Pancreas (tissue), 10 donors: Measurements from ENCODE around the gene FAHD1. TPM values are rescaled to one million over a fixed set of nuclear protein-coding genes. Genes with fewer than 3 reads are reported as not detected.

Experiments used
- ATAC-seq, 4 donors: fragments of 200-7000 bp; cut with Tn5 transposase; one replicate each; pipeline versions ENCODE4 v1.8.0 to v1.9.1; 2020; ENCODE audit warnings: mild to moderate bottlenecking in 4 of 4, moderate library complexity in 4 of 4
- DNase-seq, 6 donors: peaks; one replicate each; pipeline ENCODE4 v3.0.0-alpha.2; 2020
- FAIRE-seq: peaks from 2 replicates; lab custom pipeline; 2012; peaks lifted over from hg19 to GRCh38; lab: Jason Lieb, UNC
- H3K27ac ChIP-seq, 4 donors: fragments of 200-600 bp; sonication (generic); 1 replicate in 3 of 4; 2 replicates in 1 of 4; pipeline versions ENCODE4 v1.5.0 to v1.8.0; 2020
- H3K27me3 ChIP-seq, 4 donors: fragments of 200-600 bp; one replicate each; pipeline ENCODE4 v1.8.0; 2021
- H3K36me3 ChIP-seq, 3 donors: fragments of 200-600 bp; sonication (generic) in 1 of 3; one replicate each; pipeline versions ENCODE4 v1.5.0 to v1.8.0; 2020 to 2021
- H3K4me1 ChIP-seq, 3 donors: fragments of 200-600 bp; one replicate each; pipeline ENCODE4 v1.8.0; 2021
- H3K4me3 ChIP-seq, 4 donors: fragments of 200-600 bp; sonication (generic) in 2 of 4; one replicate each; pipeline versions ENCODE4 v1.5.0 to v1.8.0; 2020 to 2021
- H3K9me3 ChIP-seq, 4 donors: fragments of 200-600 bp; one replicate each; pipeline ENCODE4 v1.8.0; 2021
- WGBS, 2 donors: extraction: QIAGEN DNeasy Blood & Tissue Kit; methylation state at CpG; one replicate each; pipeline ENCODE4 v1.1.7; 2013; 5-methylcytosine and 5-hydroxymethylcytosine counted together
- intact Hi-C, 3 donors: fragments of 100-400 bp; cut with DNase I; formaldehyde crosslinking; loops; one replicate each; pipeline versions ENCODE4 v1.11.1 to v1.14.2; 2022
- polyA plus RNA-seq, 2 donors: library from polyadenylated mRNA; stranded (reverse); fragments of 200-250 nt; gene quantifications; one replicate each; pipeline ENCODE4 v1.2.3, GENCODE V29; 2013
- total RNA-seq, 6 donors: library from RNA; stranded (reverse); fragmentation: NEBNext Ultra II Directional in 4 of 6; extraction: Animal tissue kit (Norgen Biotek cat#: 25700) in 4 of 6; gene quantifications; one replicate each; pipeline versions ENCODE4 v1.2.1 to v1.2.4, GENCODE V29; 2021 to 2023
- TF ChIP-seq, protein P1 (sequence below), 4 donors: fragments of 200-600 bp; sonication (generic) in 3 of 4; IDR thresholded peaks; one replicate each; pipeline versions ENCODE4 v1.5.0 to v1.8.0; 2021; ENCODE audit warnings: antibody characterized with exemption in 4 of 4
- donor health status: healthy with polysubstance abuse.
- donor health status: DM: no; HTN: no; CAD: no; lungs with moderate emphysema.
- donor health status: DM: no; HTN: no; CAD: no.
- donor health status: control.
- donor health status: control.
- donor health status: Bipolar disorder and iron deficiency.
- donor health status: DM: yes; HTN: yes; CAD: no.
- donor health status: DM: no; HTN: no; CAD: no.
- donor health status: DM: no; HTN: no; CAD: no.
- donor health status: DM: yes; HTN: yes; CAD: no.

FAHD1 gene
- total and polyA plus RNA-seq, 8 donors: 5.1 to 14.4 (median 12.2) TPM

DNA sequence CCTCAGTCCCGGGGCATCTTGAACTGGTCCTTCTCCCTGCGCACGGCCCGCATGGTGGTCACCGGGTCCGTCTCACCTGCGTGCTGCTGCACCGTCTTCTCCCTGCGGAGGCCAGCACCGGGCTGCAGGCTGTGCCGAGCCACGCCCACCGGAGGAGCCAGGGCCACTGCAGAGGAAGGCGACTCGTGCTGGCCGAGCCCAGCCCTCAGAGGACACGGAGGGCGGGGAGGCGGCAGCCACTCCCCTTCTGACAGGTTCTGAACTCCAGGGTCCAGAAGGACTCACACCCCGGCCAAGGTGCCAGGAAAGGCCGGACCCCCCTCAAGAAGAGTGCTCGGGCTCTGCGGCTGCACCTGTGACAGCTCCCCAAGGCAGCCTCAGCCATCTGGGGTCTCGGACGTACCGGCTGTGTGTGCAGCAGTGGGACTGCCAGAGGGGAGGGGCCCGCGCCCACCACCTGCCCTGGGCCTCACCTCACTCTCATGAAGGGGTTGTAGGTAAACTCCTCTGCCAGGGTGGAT lies 17.7 kb upstream of the FAHD1 start:
- no peaks in the 10 kb centered on the region for H3K4me1 ChIP-seq
- ATAC-seq (no peak), DNase-seq (peak in 1 of 6 donors; percentile 60), FAIRE-seq (no peak)
- peaks cover 0 to 22% (median 16%) of the 10 kb centered on the region in 3 donors for H3K36me3 ChIP-seq
- H3K27ac ChIP-seq: no peak overlapping the region
- no peaks in the 10 kb centered on the region for H3K27me3 ChIP-seq
- no peak overlapping the region for H3K4me3 ChIP-seq
- TF ChIP-seq, protein P1, sequence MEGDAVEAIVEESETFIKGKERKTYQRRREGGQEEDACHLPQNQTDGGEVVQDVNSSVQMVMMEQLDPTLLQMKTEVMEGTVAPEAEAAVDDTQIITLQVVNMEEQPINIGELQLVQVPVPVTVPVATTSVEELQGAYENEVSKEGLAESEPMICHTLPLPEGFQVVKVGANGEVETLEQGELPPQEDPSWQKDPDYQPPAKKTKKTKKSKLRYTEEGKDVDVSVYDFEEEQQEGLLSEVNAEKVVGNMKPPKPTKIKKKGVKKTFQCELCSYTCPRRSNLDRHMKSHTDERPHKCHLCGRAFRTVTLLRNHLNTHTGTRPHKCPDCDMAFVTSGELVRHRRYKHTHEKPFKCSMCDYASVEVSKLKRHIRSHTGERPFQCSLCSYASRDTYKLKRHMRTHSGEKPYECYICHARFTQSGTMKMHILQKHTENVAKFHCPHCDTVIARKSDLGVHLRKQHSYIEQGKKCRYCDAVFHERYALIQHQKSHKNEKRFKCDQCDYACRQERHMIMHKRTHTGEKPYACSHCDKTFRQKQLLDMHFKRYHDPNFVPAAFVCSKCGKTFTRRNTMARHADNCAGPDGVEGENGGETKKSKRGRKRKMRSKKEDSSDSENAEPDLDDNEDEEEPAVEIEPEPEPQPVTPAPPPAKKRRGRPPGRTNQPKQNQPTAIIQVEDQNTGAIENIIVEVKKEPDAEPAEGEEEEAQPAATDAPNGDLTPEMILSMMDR (IDR thresholded peaks at IDR 0.05): no peak
- intact Hi-C loops: no loop called here
- WGBS, 2 donors: 81 to 83% methylated on average over 25 to 28 of the region's 28 CpGs
- H3K9me3 ChIP-seq: no peaks in the 10 kb centered on the region

- Histone ChIP-seq H3K4me3 (no peak overlapping the region), H3K27me3 (no peaks in the 10 kb centered on the region), H3K27ac (no peak overlapping the region), H3K4me1 (no peaks in the 10 kb centered on the region), H3K36me3 (peaks cover 0 to 22% (median 16%) of the 10 kb centered on the region in 3 donors), H3K9me3 (no peaks in the 10 kb centered on the region)
- DNase-seq (peak in 1 of 6 donors; percentile 35), FAIRE-seq (no peak), ATAC-seq (no peak)
- intact Hi-C loops: no loop called here
- 94 to 95% methylated on average over 16 of the region's 16 CpGs for WGBS, 2 donors
- TF ChIP-seq, protein P1 (IDR thresholded peaks at IDR 0.05): no peak
These were observed 16.9 kb upstream of the FAHD1 start for GRCh38 chr16:1810106-1810505.

GRCh38 chr16:1810536-1810935 lies 16.5 kb upstream of the FAHD1 start:
- H3K9me3 ChIP-seq: no peaks in the 10 kb centered on the region
- no peak overlapping the region for H3K4me3 ChIP-seq
- no peaks in the 10 kb centered on the region for H3K4me1 ChIP-seq
- ATAC-seq (no peak), FAIRE-seq (no peak), DNase-seq (peak in 1 of 6 donors; percentile 45)
- no peak overlapping the region for H3K27ac ChIP-seq
- intact Hi-C loops: no loop called here
- H3K27me3 ChIP-seq: no peaks in the 10 kb centered on the region
- TF ChIP-seq, protein P1 (IDR thresholded peaks at IDR 0.05): no peak
- H3K36me3 ChIP-seq: peaks cover 0 to 22% (median 16%) of the 10 kb centered on the region in 3 donors
- WGBS, 2 donors: 92 to 94% methylated on average over 16 of the region's 16 CpGs

- Histone ChIP-seq H3K4me3 (no peak overlapping the region), H3K9me3 (no peaks in the 10 kb centered on the region), H3K36me3 (peaks cover 3 to 31% (median 21%) of the 10 kb centered on the region in 3 donors), H3K27me3 (no peaks in the 10 kb centered on the region), H3K27ac (no peak overlapping the region), H3K4me1 (no peaks in the 10 kb centered on the region)
- WGBS, 2 donors: 9 to 10% methylated on average over 17 of the region's 17 CpGs
- intact Hi-C loops: no loop called here
- ATAC-seq (peak; percentile 77 to 99 (median 98)), DNase-seq (peak; percentile 69 to 91 (median 76)), FAIRE-seq (no peak)
- TF ChIP-seq, protein P1 (IDR thresholded peaks at IDR 0.05): peak in 3 of 4 donors; percentile 30 to 37 (median 30)
These were observed 14.3 kb upstream of the FAHD1 start for GRCh38 chr16:1812732-1813163.

DNA sequence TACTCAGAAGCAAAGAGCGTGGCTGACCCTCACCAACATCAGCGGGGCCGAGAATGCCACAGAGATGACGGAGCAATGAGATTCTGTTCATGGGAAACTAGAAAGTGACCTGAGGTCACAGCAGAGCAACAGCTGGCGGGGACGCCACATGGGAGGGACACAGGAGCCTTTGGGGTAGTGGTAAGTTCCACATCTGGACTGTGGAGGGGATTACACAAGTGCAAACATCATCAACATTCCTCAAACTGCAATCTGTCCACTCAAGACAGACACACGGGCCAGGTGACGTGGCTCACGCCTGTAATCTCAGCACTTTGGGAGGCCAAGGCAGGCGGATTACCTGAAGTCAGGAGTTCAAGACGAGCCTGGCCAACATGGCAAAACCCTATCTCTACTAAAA lies 11.5 kb upstream of the FAHD1 start:
- TF ChIP-seq, protein P1 (IDR thresholded peaks at IDR 0.05): no peak
- DNase-seq: no peak
- Histone ChIP-seq H3K27me3 (no peaks in the 10 kb centered on the region), H3K4me1 (no peaks in the 10 kb centered on the region), H3K27ac (no peak overlapping the region), H3K9me3 (no peaks in the 10 kb centered on the region), H3K36me3 (peaks cover 3 to 17% (median 8%) of the 10 kb centered on the region in 3 donors), H3K4me3 (no peak overlapping the region)
- no peak for ATAC-seq
- intact Hi-C loops: no loop called here
- FAIRE-seq: no peak
- 86 to 87% methylated on average over 11 of the region's 11 CpGs for WGBS, 2 donors
